ENCODE data around the gene KHK. TPM values are rescaled to one million over a fixed set of nuclear protein-coding genes. Genes with fewer than 3 reads are reported as not detected.

Gene KHK
- polyA plus RNA-seq, 1 donor (not counting 4 experiments of a cell fraction or from before 2014, with no cell fraction given), result 0.21 TPM

- Histone ChIP-seq H4K20me1 (ENCODE audit: control insufficient read depth, extremely low read depth, insufficient read depth, low read length) (no peaks in the 10 kb centered on the region), H3K9ac (ENCODE audit: control insufficient read depth, extremely low read depth, insufficient read depth, low read length) (no peak overlapping the region), H3K4me3 (ENCODE audit: control insufficient read depth in 2 of 3, extremely low read depth in 1 of 3, insufficient read depth in 2 of 3, low read depth in 1 of 3, low read length in 3 of 3) (no peak overlapping the region), H3K27me3 (ENCODE audit: control insufficient read depth, extremely low read depth, insufficient read depth, low read length) (no peaks in the 10 kb centered on the region), H3K4me1 (ENCODE audit: control insufficient read depth, extremely low read depth, insufficient read depth, low read length) (no peaks in the 10 kb centered on the region), H3K27ac (ENCODE audit: control insufficient read depth, insufficient read depth, low read length) (no peak overlapping the region), H3K4me2 (ENCODE audit: control insufficient read depth, extremely low read depth, insufficient read depth, low read depth, low read length) (no peak overlapping the region), H3K79me2 (ENCODE audit: control insufficient read depth, insufficient read depth, low read length) (no peaks in the 10 kb centered on the region), H2AFZ (ENCODE audit: control insufficient read depth, low read length) (no peak overlapping the region), H3K36me3 (ENCODE audit: control insufficient read depth in 2 of 2, extremely low read depth in 1 of 2, insufficient read depth in 2 of 2, low read length in 2 of 2) (peaks cover 16 to 19% of the 10 kb centered on the region in 2 experiments), H3K9me1 (ENCODE audit: control insufficient read depth, extremely low read depth, insufficient read depth, low read length) (no peaks in the 10 kb centered on the region), H3K9me3 (ENCODE audit: control insufficient read depth, low read depth, low read length) (no peaks in the 10 kb centered on the region)
- TF ChIP-seq CTCF (optimal IDR thresholded peaks at IDR 0.05 in 1 of 3, IDR thresholded peaks at IDR 0.05 in 1 of 3, conservative IDR thresholded peaks at IDR 0.05 in 1 of 3; ENCODE audit: extremely low read depth in 1 of 3, insufficient read depth in 2 of 3, low read length in 3 of 3) (no peak), EZH2 (IDR thresholded peaks at IDR 0.05; ENCODE audit: low read length) (no peak)
- DNase-seq (ENCODE audit: low read depth, low spot score) (no peak), FAIRE-seq (no peak)
- dilution Hi-C loops (cut with MboI; ENCODE audit: extremely low pct_ligation_motif_present, low sequenced_read_pairs), result no loop called here
These were observed 27.3 kb upstream of the KHK start for GRCh38 chr2:27059141-27059820.

GRCh38 chr2:27060323-27060722, 26.2 kb upstream of the KHK start:
- no peak overlapping the region for H3K9ac ChIP-seq (ENCODE audit: control insufficient read depth, extremely low read depth, insufficient read depth, low read length)
- H3K79me2 ChIP-seq (ENCODE audit: control insufficient read depth, insufficient read depth, low read length), result no peaks in the 10 kb centered on the region
- no peak overlapping the region for H3K4me2 ChIP-seq (ENCODE audit: control insufficient read depth, extremely low read depth, insufficient read depth, low read depth, low read length)
- no peak for TF ChIP-seq CTCF (optimal IDR thresholded peaks at IDR 0.05 in 1 of 3, IDR thresholded peaks at IDR 0.05 in 1 of 3, conservative IDR thresholded peaks at IDR 0.05 in 1 of 3; ENCODE audit: extremely low read depth in 1 of 3, insufficient read depth in 2 of 3, low read length in 3 of 3)
- TF ChIP-seq EZH2 (IDR thresholded peaks at IDR 0.05; ENCODE audit: low read length), result no peak
- H3K27ac ChIP-seq (ENCODE audit: control insufficient read depth, insufficient read depth, low read length), result no peak overlapping the region
- H3K4me3 ChIP-seq (ENCODE audit: control insufficient read depth in 2 of 3, extremely low read depth in 1 of 3, insufficient read depth in 2 of 3, low read depth in 1 of 3, low read length in 3 of 3), result no peak overlapping the region
- H4K20me1 ChIP-seq (ENCODE audit: control insufficient read depth, extremely low read depth, insufficient read depth, low read length), result no peaks in the 10 kb centered on the region
- dilution Hi-C loops (cut with MboI; ENCODE audit: extremely low pct_ligation_motif_present, low sequenced_read_pairs), result no loop called here
- peaks cover 13 to 16% of the 10 kb centered on the region in 2 experiments for H3K36me3 ChIP-seq (ENCODE audit: control insufficient read depth in 2 of 2, extremely low read depth in 1 of 2, insufficient read depth in 2 of 2, low read length in 2 of 2)
- FAIRE-seq, result no peak
- H3K9me1 ChIP-seq (ENCODE audit: control insufficient read depth, extremely low read depth, insufficient read depth, low read length), result no peaks in the 10 kb centered on the region
- no peaks in the 10 kb centered on the region for H3K27me3 ChIP-seq (ENCODE audit: control insufficient read depth, extremely low read depth, insufficient read depth, low read length)
- H3K4me1 ChIP-seq (ENCODE audit: control insufficient read depth, extremely low read depth, insufficient read depth, low read length), result no peaks in the 10 kb centered on the region
- no peak for DNase-seq (ENCODE audit: low read depth, low spot score)
- H2AFZ ChIP-seq (ENCODE audit: control insufficient read depth, low read length), result no peak overlapping the region
- no peaks in the 10 kb centered on the region for H3K9me3 ChIP-seq (ENCODE audit: control insufficient read depth, low read depth, low read length)

Measured in keratinocyte (primary cell).